ENCODE measurements around the gene OFD1. TPM values are rescaled to one million over a fixed set of nuclear protein-coding genes. Genes with fewer than 3 reads are reported as not detected.

The OFD1 gene
- total RNA-seq, 2 experiments from 2014 or later = 25.3 to 26.2 TPM

- CTCF ChIA-PET = interaction anchor here (0.7 kb wide), 1 partner anchor 100 kb away, joined by 3 read pairs; no protein-coding TSS in a partner anchor
- Mint-ChIP-seq H3K36me3 (ENCODE audit: low read depth) (no peaks in the 10 kb centered on the region), H3K4me1 (ENCODE audit: low read depth) (peaks cover 6% of the 10 kb centered on the region), H3K9me3 (no peaks in the 10 kb centered on the region), H3K4me3 (no peak overlapping the region), H3K27ac (no peak overlapping the region), H3K27me3 (ENCODE audit: low read depth) (no peaks in the 10 kb centered on the region)
- no peak for DNase-seq
- intact Hi-C loops (cut with micrococcal nuclease) = no loop called here
These were observed 46.4 kb downstream of the OFD1 start for GRCh38 chrX:13780868-13781427.

GRCh38 chrX:13786048-13786447 lies 51.5 kb downstream of the OFD1 start:
- Mint-ChIP-seq H3K27me3 (ENCODE audit: low read depth) (no peaks in the 10 kb centered on the region), H3K36me3 (ENCODE audit: low read depth) (no peaks in the 10 kb centered on the region), H3K4me1 (ENCODE audit: low read depth) (no peaks in the 10 kb centered on the region), H3K27ac (no peak overlapping the region), H3K4me3 (no peak overlapping the region), H3K9me3 (no peaks in the 10 kb centered on the region)
- CTCF ChIA-PET = no interaction called here
- no peak for DNase-seq
- intact Hi-C loops (cut with micrococcal nuclease) = no loop called here

- intact Hi-C loops (cut with micrococcal nuclease) = no loop called here
- Mint-ChIP-seq H3K36me3 (ENCODE audit: low read depth) (no peaks in the 10 kb centered on the region), H3K4me1 (ENCODE audit: low read depth) (no peaks in the 10 kb centered on the region), H3K9me3 (no peaks in the 10 kb centered on the region), H3K4me3 (no peak overlapping the region), H3K27ac (no peak overlapping the region), H3K27me3 (ENCODE audit: low read depth) (no peaks in the 10 kb centered on the region)
- no peak for DNase-seq
- CTCF ChIA-PET = no interaction called here
These were observed 55.9 kb downstream of the OFD1 start for GRCh38 chrX:13790206-13791131.

GRCh38 chrX:13791145-13791544 lies 56.6 kb downstream of the OFD1 start:
- Mint-ChIP-seq H3K9me3 (no peaks in the 10 kb centered on the region), H3K4me3 (no peak overlapping the region), H3K36me3 (ENCODE audit: low read depth) (no peaks in the 10 kb centered on the region), H3K27me3 (ENCODE audit: low read depth) (no peaks in the 10 kb centered on the region), H3K4me1 (ENCODE audit: low read depth) (no peaks in the 10 kb centered on the region), H3K27ac (no peak overlapping the region)
- CTCF ChIA-PET = no interaction called here
- intact Hi-C loops (cut with micrococcal nuclease) = no loop called here
- DNase-seq = no peak

- no peaks in the 10 kb centered on the region for H3K4me1 Mint-ChIP-seq (ENCODE audit: low read depth)
- no peaks in the 10 kb centered on the region for H3K36me3 Mint-ChIP-seq (ENCODE audit: low read depth)
- H3K27me3 Mint-ChIP-seq (ENCODE audit: low read depth) = no peaks in the 10 kb centered on the region
- H3K27ac Mint-ChIP-seq = no peak overlapping the region
- CTCF ChIA-PET = interaction anchor here (0.6 kb wide), 1 partner anchor 105 kb away, joined by 3 read pairs; no protein-coding TSS in a partner anchor
- H3K9me3 Mint-ChIP-seq = no peaks in the 10 kb centered on the region
- intact Hi-C loops (cut with micrococcal nuclease) = no loop called here
- DNase-seq = no peak
- H3K4me3 Mint-ChIP-seq = no peak overlapping the region
These were observed 57.0 kb downstream of the OFD1 start for GRCh38 chrX:13791559-13791958.

- CTCF ChIA-PET = no interaction called here
- intact Hi-C loops (cut with micrococcal nuclease) = no loop called here
- H3K27me3 Mint-ChIP-seq (ENCODE audit: low read depth) = no peaks in the 10 kb centered on the region
- no peak overlapping the region for H3K27ac Mint-ChIP-seq
- H3K36me3 Mint-ChIP-seq (ENCODE audit: low read depth) = no peaks in the 10 kb centered on the region
- no peak overlapping the region for H3K4me3 Mint-ChIP-seq
- H3K4me1 Mint-ChIP-seq (ENCODE audit: low read depth) = no peaks in the 10 kb centered on the region
- no peaks in the 10 kb centered on the region for H3K9me3 Mint-ChIP-seq
- no peak for DNase-seq
These were observed 59.3 kb downstream of the OFD1 start for GRCh38 chrX:13793897-13794296.

GRCh38 chrX:13794417-13794816 lies 59.9 kb downstream of the OFD1 start:
- H3K27ac Mint-ChIP-seq = no peak overlapping the region
- no peaks in the 10 kb centered on the region for H3K4me1 Mint-ChIP-seq (ENCODE audit: low read depth)
- H3K4me3 Mint-ChIP-seq = no peak overlapping the region
- intact Hi-C loops (cut with micrococcal nuclease) = no loop called here
- no peaks in the 10 kb centered on the region for H3K36me3 Mint-ChIP-seq (ENCODE audit: low read depth)
- CTCF ChIA-PET = no interaction called here
- H3K27me3 Mint-ChIP-seq (ENCODE audit: low read depth) = no peaks in the 10 kb centered on the region
- H3K9me3 Mint-ChIP-seq = no peaks in the 10 kb centered on the region
- no peak for DNase-seq

GRCh38 chrX:13797512-13797911 lies 63.0 kb downstream of the OFD1 start:
- no peak overlapping the region for H3K4me3 Mint-ChIP-seq
- intact Hi-C loops (cut with micrococcal nuclease) = no loop called here
- CTCF ChIA-PET = no interaction called here
- H3K27me3 Mint-ChIP-seq (ENCODE audit: low read depth) = no peaks in the 10 kb centered on the region
- no peaks in the 10 kb centered on the region for H3K36me3 Mint-ChIP-seq (ENCODE audit: low read depth)
- no peaks in the 10 kb centered on the region for H3K4me1 Mint-ChIP-seq (ENCODE audit: low read depth)
- no peak overlapping the region for H3K27ac Mint-ChIP-seq
- no peak for DNase-seq
- no peaks in the 10 kb centered on the region for H3K9me3 Mint-ChIP-seq

- no peaks in the 10 kb centered on the region for H3K27me3 Mint-ChIP-seq (ENCODE audit: low read depth)
- CTCF ChIA-PET = no interaction called here
- H3K4me3 Mint-ChIP-seq = no peak overlapping the region
- H3K36me3 Mint-ChIP-seq (ENCODE audit: low read depth) = no peaks in the 10 kb centered on the region
- no peak for DNase-seq
- H3K4me1 Mint-ChIP-seq (ENCODE audit: low read depth) = no peaks in the 10 kb centered on the region
- intact Hi-C loops (cut with micrococcal nuclease) = no loop called here
- no peaks in the 10 kb centered on the region for H3K9me3 Mint-ChIP-seq
- no peak overlapping the region for H3K27ac Mint-ChIP-seq
These were observed 63.6 kb downstream of the OFD1 start for GRCh38 chrX:13798184-13798583.

- no peaks in the 10 kb centered on the region for H3K9me3 Mint-ChIP-seq
- intact Hi-C loops (cut with micrococcal nuclease) = no loop called here
- H3K4me1 Mint-ChIP-seq (ENCODE audit: low read depth) = no peaks in the 10 kb centered on the region
- DNase-seq = no peak
- CTCF ChIA-PET = no interaction called here
- H3K36me3 Mint-ChIP-seq (ENCODE audit: low read depth) = no peaks in the 10 kb centered on the region
- H3K27me3 Mint-ChIP-seq (ENCODE audit: low read depth) = peaks cover 2% of the 10 kb centered on the region
- no peak overlapping the region for H3K4me3 Mint-ChIP-seq
- no peak overlapping the region for H3K27ac Mint-ChIP-seq
These were observed 68.6 kb downstream of the OFD1 start for GRCh38 chrX:13803116-13803515.

- Mint-ChIP-seq H3K36me3 (ENCODE audit: low read depth) (no peaks in the 10 kb centered on the region), H3K27ac (no peak overlapping the region), H3K4me3 (no peak overlapping the region), H3K9me3 (no peaks in the 10 kb centered on the region), H3K4me1 (ENCODE audit: low read depth) (no peaks in the 10 kb centered on the region), H3K27me3 (ENCODE audit: low read depth) (peaks cover 2% of the 10 kb centered on the region)
- intact Hi-C loops (cut with micrococcal nuclease) = no loop called here
- CTCF ChIA-PET = no interaction called here
- no peak for DNase-seq
These were observed 70.7 kb downstream of the OFD1 start for GRCh38 chrX:13805241-13805640.

GRCh38 chrX:13808293-13808692 lies 73.7 kb downstream of the OFD1 start:
- CTCF ChIA-PET = no interaction called here
- DNase-seq = no peak
- Mint-ChIP-seq H3K9me3 (no peaks in the 10 kb centered on the region), H3K36me3 (ENCODE audit: low read depth) (no peaks in the 10 kb centered on the region), H3K27ac (no peak overlapping the region), H3K4me3 (no peak overlapping the region), H3K4me1 (ENCODE audit: low read depth) (no peaks in the 10 kb centered on the region), H3K27me3 (ENCODE audit: low read depth) (peaks cover 2% of the 10 kb centered on the region)
- intact Hi-C loops (cut with micrococcal nuclease) = no loop called here

- CTCF ChIA-PET = no interaction called here
- H3K4me3 Mint-ChIP-seq = no peak overlapping the region
- intact Hi-C loops (cut with micrococcal nuclease) = no loop called here
- H3K27ac Mint-ChIP-seq = no peak overlapping the region
- DNase-seq = no peak
- H3K4me1 Mint-ChIP-seq (ENCODE audit: low read depth) = no peaks in the 10 kb centered on the region
- no peaks in the 10 kb centered on the region for H3K9me3 Mint-ChIP-seq
- H3K27me3 Mint-ChIP-seq (ENCODE audit: low read depth) = peaks cover 2% of the 10 kb centered on the region
- H3K36me3 Mint-ChIP-seq (ENCODE audit: low read depth) = no peaks in the 10 kb centered on the region
These were observed 74.3 kb downstream of the OFD1 start for GRCh38 chrX:13808865-13809264.
